ENCODE measurements around the gene LGI4.

- no peak for TF ChIP-seq POLR2A (IDR thresholded peaks at IDR 0.05)
- TF ChIP-seq CTCF (IDR thresholded peaks at IDR 0.05): no peak
These were observed 16.6 kb upstream of the LGI4 start for GRCh38 chr19:35151273-35152065.

Data from sigmoid colon (tissue), 3 donors.